ENCODE measurements around the gene RELN. TPM values are rescaled to one million over a fixed set of nuclear protein-coding genes. Genes with fewer than 3 reads are reported as not detected.

The RELN gene
- total and polyA plus RNA-seq, 9 of the 15 experiments (the other 6 are each of a cell fraction or from before 2014, with no cell fraction given): 12.9 to 43.2 (median 18.1) TPM

GRCh38 chr7:103729026-103729425, 260.4 kb downstream of the RELN start:
- no peak overlapping the region for H3K9ac ChIP-seq (ENCODE audit: insufficient read depth in 1 of 2, low read depth in 2 of 2, low read length in 2 of 2)
- no peak for DNase-seq (ENCODE audit: extremely low read depth in 1 of 4, low spot score in 3 of 4)
- no peak overlapping the region for H3K4me3 ChIP-seq
- H3K27ac ChIP-seq (ENCODE audit: extremely low read depth, low read depth, low read length): no peak overlapping the region
- no peak for FAIRE-seq
- H2AFZ ChIP-seq (ENCODE audit: low read depth, low read length): no peak overlapping the region
- ATAC-seq: no peak
- no peaks in the 10 kb centered on the region for H3K27me3 ChIP-seq (ENCODE audit: control insufficient read depth in 2 of 2, insufficient read depth in 2 of 2, low read length in 2 of 2)
- H3K9me1 ChIP-seq (ENCODE audit: control insufficient read depth, insufficient read depth, low read length): no peaks in the 10 kb centered on the region
- H3K9me3 ChIP-seq (replicated peaks; ENCODE audit: control insufficient read depth, insufficient read depth, low read depth, low read length): no peaks in the 10 kb centered on the region
- H3K4me2 ChIP-seq (ENCODE audit: insufficient read depth, low read length): no peak overlapping the region
- in situ Hi-C loops (cut with MboI): no loop called here
- H3K79me2 ChIP-seq (ENCODE audit: control insufficient read depth, insufficient read depth, low read length): no peaks in the 10 kb centered on the region
- ChIA-PET CTCF (ENCODE audit: low intra/inter-chr PET ratio) (no interaction called here), POLR2A (interaction anchor here (1.2 kb wide), 1 partner anchor 16 kb away, joined by 3 read pairs; no protein-coding TSS in a partner anchor)
- 51% methylated on average over 4 of the region's 4 CpGs for WGBS (ENCODE audit: insufficient coverage, low coverage, missing lambda C conversion rate)
- H3K4me1 ChIP-seq (replicated peaks in 1 of 2; ENCODE audit: control insufficient read depth in 2 of 2, insufficient read depth in 2 of 2, low read length in 2 of 2): no peaks in the 10 kb centered on the region
- intact Hi-C loops (cut with micrococcal nuclease): no loop called here
- no TSS peak for BruUV-seq (replicated peaks)
- no peaks in the 10 kb centered on the region for H3K36me3 ChIP-seq (ENCODE audit: control insufficient read depth, insufficient read depth, low read length)
- H4K20me1 ChIP-seq (replicated peaks; ENCODE audit: control insufficient read depth, insufficient read depth, low read length): no peaks in the 10 kb centered on the region
- no peak for TF ChIP-seq ILK (tag; IDR thresholded peaks at IDR 0.05; ENCODE audit: borderline replicate concordance, low read depth)
- no peak for TF ChIP-seq HCFC1 (IDR thresholded peaks at IDR 0.05; ENCODE audit: low read depth, low read length)
- TF ChIP-seq FOXA3 (CRISPR knock-in tag; conservative IDR thresholded peaks at IDR 0.05 in 1 of 2, IDR thresholded peaks at IDR 0.05 in 1 of 2): no peak
- TF ChIP-seq STAT6 (CRISPR knock-in tag; IDR thresholded peaks at IDR 0.05): no peak
- no peak for TF ChIP-seq RBM15 (IDR thresholded peaks at IDR 0.05; ENCODE audit: insufficient read depth, low read length)
- no peak for TF ChIP-seq ZNF740 (CRISPR knock-in tag; IDR thresholded peaks at IDR 0.05)
- TF ChIP-seq ZNF740 (tag; IDR thresholded peaks at IDR 0.05): no peak
- no peak for TF ChIP-seq FIP1L1 (IDR thresholded peaks at IDR 0.05; ENCODE audit: low read depth, low read length, poor library complexity, severe bottlenecking)
- no peak for TF ChIP-seq KLF16 (IDR thresholded peaks at IDR 0.05)
- TF ChIP-seq KDM5B (IDR thresholded peaks at IDR 0.05; ENCODE audit: insufficient replicate concordance, low read depth, low read length): no peak
- TF ChIP-seq NFATC3 (IDR thresholded peaks at IDR 0.05): no peak
- TF ChIP-seq TFE3 (CRISPR knock-in tag; IDR thresholded peaks at IDR 0.05): no peak
- no peak for TF ChIP-seq ZMIZ1 (IDR thresholded peaks at IDR 0.05; ENCODE audit: low read depth in 2 of 2, low read length in 2 of 2)
